ENCODE results near the gene RREB1. TPM values are rescaled to one million over a fixed set of nuclear protein-coding genes. Genes with fewer than 3 reads are reported as not detected.

The RREB1 gene
- total RNA-seq, 1 experiment from 2014 or later: 51.1 TPM

GRCh38 chr6:7190791-7191190, 83.0 kb downstream of the RREB1 start:
- H3K4me1 ChIP-seq: no peaks in the 10 kb centered on the region
- no peaks in the 10 kb centered on the region for H3K27me3 Mint-ChIP-seq (ENCODE audit: insufficient read depth, unreplicated experiment)
- H3K9me3 ChIP-seq: no peaks in the 10 kb centered on the region
- no peak overlapping the region for H3K4me3 ChIP-seq (ENCODE audit: low read depth, low read length)
- ChIA-PET CTCF (no interaction called here), POLR2A (no interaction called here)
- no TSS peak for BruUV-seq (replicated peaks)
- no peak for DNase-seq
- no peak overlapping the region for H3K4me3 Mint-ChIP-seq (ENCODE audit: unreplicated experiment)
- no peaks in the 10 kb centered on the region for H3K27me3 ChIP-seq (replicated peaks; ENCODE audit: control insufficient read depth, insufficient read depth, low read length)
- no peak overlapping the region for H3K27ac Mint-ChIP-seq (ENCODE audit: unreplicated experiment)
- TF ChIP-seq, protein P1, sequence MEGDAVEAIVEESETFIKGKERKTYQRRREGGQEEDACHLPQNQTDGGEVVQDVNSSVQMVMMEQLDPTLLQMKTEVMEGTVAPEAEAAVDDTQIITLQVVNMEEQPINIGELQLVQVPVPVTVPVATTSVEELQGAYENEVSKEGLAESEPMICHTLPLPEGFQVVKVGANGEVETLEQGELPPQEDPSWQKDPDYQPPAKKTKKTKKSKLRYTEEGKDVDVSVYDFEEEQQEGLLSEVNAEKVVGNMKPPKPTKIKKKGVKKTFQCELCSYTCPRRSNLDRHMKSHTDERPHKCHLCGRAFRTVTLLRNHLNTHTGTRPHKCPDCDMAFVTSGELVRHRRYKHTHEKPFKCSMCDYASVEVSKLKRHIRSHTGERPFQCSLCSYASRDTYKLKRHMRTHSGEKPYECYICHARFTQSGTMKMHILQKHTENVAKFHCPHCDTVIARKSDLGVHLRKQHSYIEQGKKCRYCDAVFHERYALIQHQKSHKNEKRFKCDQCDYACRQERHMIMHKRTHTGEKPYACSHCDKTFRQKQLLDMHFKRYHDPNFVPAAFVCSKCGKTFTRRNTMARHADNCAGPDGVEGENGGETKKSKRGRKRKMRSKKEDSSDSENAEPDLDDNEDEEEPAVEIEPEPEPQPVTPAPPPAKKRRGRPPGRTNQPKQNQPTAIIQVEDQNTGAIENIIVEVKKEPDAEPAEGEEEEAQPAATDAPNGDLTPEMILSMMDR (IDR thresholded peaks at IDR 0.05; ENCODE audit: insufficient read depth in 1 of 2, low read depth in 1 of 2, low read length in 1 of 2, severe bottlenecking in 1 of 2, unreplicated experiment in 1 of 2): no peak
- H3K36me3 Mint-ChIP-seq (ENCODE audit: insufficient read depth, unreplicated experiment): peaks cover 66% of the 10 kb centered on the region
- no peaks in the 10 kb centered on the region for H3K9me3 Mint-ChIP-seq (ENCODE audit: unreplicated experiment)
- no peaks in the 10 kb centered on the region for H3K36me3 ChIP-seq (ENCODE audit: control insufficient read depth, insufficient read depth, low read length)
- intact Hi-C loops (cut with micrococcal nuclease; ENCODE audit: unreplicated experiment): no loop called here
- no peaks in the 10 kb centered on the region for H3K4me1 Mint-ChIP-seq (ENCODE audit: low read depth, unreplicated experiment)

DNA sequence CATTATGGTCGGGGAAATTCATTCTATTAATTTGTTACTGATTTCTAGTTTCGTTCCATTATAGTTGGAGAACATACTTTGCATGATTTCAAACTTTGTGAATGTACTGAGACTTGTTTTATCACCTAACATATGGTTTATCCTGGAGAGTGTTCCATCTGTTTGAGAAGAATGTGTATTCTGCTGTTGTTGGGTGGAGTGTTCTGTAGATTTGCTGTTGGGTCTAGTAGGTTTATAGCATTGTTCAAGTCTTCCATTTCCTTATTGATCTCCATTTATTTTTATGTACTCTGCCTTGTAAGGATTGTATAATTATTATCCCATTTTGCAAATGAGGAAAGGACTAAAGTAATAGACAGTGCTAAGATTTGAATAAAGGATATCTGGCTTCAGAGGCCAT, 85.4 kb downstream of the RREB1 start:
- POLR2A ChIA-PET: no interaction called here
- Histone ChIP-seq H3K4me1 (no peaks in the 10 kb centered on the region), H3K27me3 (replicated peaks; ENCODE audit: control insufficient read depth, insufficient read depth, low read length) (no peaks in the 10 kb centered on the region), H3K36me3 (ENCODE audit: control insufficient read depth, insufficient read depth, low read length) (no peaks in the 10 kb centered on the region), H3K4me3 (ENCODE audit: low read depth, low read length) (no peak overlapping the region), H3K9me3 (no peaks in the 10 kb centered on the region)
- BruUV-seq (replicated peaks): no TSS peak
- intact Hi-C loops (cut with micrococcal nuclease; ENCODE audit: unreplicated experiment): no loop called here
- CTCF ChIA-PET: no interaction called here
- Mint-ChIP-seq H3K36me3 (ENCODE audit: insufficient read depth, unreplicated experiment) (peaks cover 68% of the 10 kb centered on the region), H3K4me3 (ENCODE audit: unreplicated experiment) (no peak overlapping the region), H3K4me1 (ENCODE audit: low read depth, unreplicated experiment) (no peaks in the 10 kb centered on the region), H3K27ac (ENCODE audit: unreplicated experiment) (no peak overlapping the region), H3K9me3 (ENCODE audit: unreplicated experiment) (no peaks in the 10 kb centered on the region), H3K27me3 (ENCODE audit: insufficient read depth, unreplicated experiment) (no peaks in the 10 kb centered on the region)
- TF ChIP-seq, protein P1 (IDR thresholded peaks at IDR 0.05; ENCODE audit: insufficient read depth in 1 of 2, low read depth in 1 of 2, low read length in 1 of 2, severe bottlenecking in 1 of 2, unreplicated experiment in 1 of 2): no peak
- DNase-seq: no peak

DNA sequence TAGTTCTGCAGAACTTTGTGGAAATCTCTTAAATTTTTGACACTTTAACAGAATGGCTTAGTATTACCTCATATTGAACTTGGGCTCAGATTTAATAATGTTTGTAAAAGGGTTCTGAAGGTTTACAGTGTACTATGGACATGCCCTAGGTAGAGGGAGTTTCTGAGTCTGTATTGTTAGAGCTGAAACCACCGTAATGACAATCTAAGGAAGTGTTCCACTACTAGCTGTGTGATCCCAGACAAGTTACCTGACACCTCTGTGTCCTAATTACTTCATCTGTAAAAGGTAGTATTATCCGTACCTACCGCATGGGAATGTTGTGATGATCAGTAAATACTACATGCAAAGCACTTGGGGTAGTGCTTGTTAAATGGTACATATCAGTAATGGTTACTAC, 86.9 kb downstream of the RREB1 start:
- DNase-seq: no peak
- no peaks in the 10 kb centered on the region for H3K9me3 ChIP-seq
- TF ChIP-seq, protein P1 (IDR thresholded peaks at IDR 0.05; ENCODE audit: insufficient read depth in 1 of 2, low read depth in 1 of 2, low read length in 1 of 2, severe bottlenecking in 1 of 2, unreplicated experiment in 1 of 2): no peak
- BruUV-seq (replicated peaks): no TSS peak
- H3K4me1 Mint-ChIP-seq (ENCODE audit: low read depth, unreplicated experiment): no peaks in the 10 kb centered on the region
- CTCF ChIA-PET: no interaction called here
- no peaks in the 10 kb centered on the region for H3K4me1 ChIP-seq
- H3K4me3 ChIP-seq (ENCODE audit: low read depth, low read length): no peak overlapping the region
- no peaks in the 10 kb centered on the region; the same call in 1 of the 2 replicates for H3K36me3 ChIP-seq (ENCODE audit: control insufficient read depth, insufficient read depth, low read length)
- no peaks in the 10 kb centered on the region for H3K27me3 Mint-ChIP-seq (ENCODE audit: insufficient read depth, unreplicated experiment)
- intact Hi-C loops (cut with micrococcal nuclease; ENCODE audit: unreplicated experiment): no loop called here
- H3K9me3 Mint-ChIP-seq (ENCODE audit: unreplicated experiment): no peaks in the 10 kb centered on the region
- peaks cover 55% of the 10 kb centered on the region for H3K36me3 Mint-ChIP-seq (ENCODE audit: insufficient read depth, unreplicated experiment)
- H3K4me3 Mint-ChIP-seq (ENCODE audit: unreplicated experiment): no peak overlapping the region
- POLR2A ChIA-PET: no interaction called here
- no peaks in the 10 kb centered on the region for H3K27me3 ChIP-seq (replicated peaks; ENCODE audit: control insufficient read depth, insufficient read depth, low read length)
- H3K27ac Mint-ChIP-seq (ENCODE audit: unreplicated experiment): no peak overlapping the region

All from Caco-2 (cell line).